H1 (cell line): ENCODE measurements around the gene SMIM8. TPM values are rescaled to one million over a fixed set of nuclear protein-coding genes. Genes with fewer than 3 reads are reported as not detected.

Experiments used
- CTCF ChIA-PET: fragments of 300-600 bp; sonication (Branson Sonifier 250); formaldehyde crosslinking; loops from one replicate; lab custom pipeline; 2021; ENCODE audit not compliant: partially characterized antibody; lab: Charles Lee
- POLR2A ChIA-PET: fragments of 300-600 bp; sonication (Branson Sonifier 250); formaldehyde crosslinking; loops from one replicate; lab custom pipeline; 2021; ENCODE audit warnings: inconsistent platforms; ENCODE audit not compliant: partially characterized antibody; lab: Charles Lee
- DNase-seq, 2 experiments: peaks; one replicate each; pipeline versions ENCODE4 v3.0.0 to v3.0.0-alpha.2; 2010 to 2022; ENCODE audit warnings: low spot score in 2 of 2, low read depth in 1 of 2, mixed read lengths in 1 of 2
- FAIRE-seq: peaks from 2 replicates; lab custom pipeline; 2011; peaks lifted over from hg19 to GRCh38; lab: Jason Lieb, UNC
- H2AFZ ChIP-seq: 2 replicates; pipeline ENCODE4 v1.8.1; 2012; ENCODE audit warnings: low read length, inconsistent platforms
- H2AK5ac ChIP-seq: 2 replicates; pipeline ENCODE4 v1.6.1; 2013; ENCODE audit warnings: low read depth, low read length
- H2BK120ac ChIP-seq: replicated peaks from 2 replicates; pipeline ENCODE3; 2013; ENCODE audit warnings: low read depth, low read length, inconsistent platforms
- H2BK12ac ChIP-seq: 2 replicates; pipeline ENCODE4 v1.6.1; 2013; ENCODE audit warnings: low read depth, low read length
- H2BK15ac ChIP-seq: 2 replicates; pipeline ENCODE4 v1.6.1; 2013; ENCODE audit warnings: low read length
- H2BK20ac ChIP-seq: 2 replicates; pipeline ENCODE4 v1.6.1; 2013; ENCODE audit warnings: low read length
- H2BK5ac ChIP-seq: 2 replicates; pipeline ENCODE4 v1.6.1; 2013; ENCODE audit warnings: low read depth, low read length
- H3K14ac ChIP-seq: 2 replicates; pipeline ENCODE4 v1.6.1; 2013; ENCODE audit warnings: inconsistent platforms; ENCODE audit not compliant: insufficient read length
- H3K18ac ChIP-seq: 2 replicates; pipeline ENCODE4 v1.6.1; 2013; ENCODE audit warnings: low read length; ENCODE audit errors: extremely low read depth
- H3K23ac ChIP-seq: 2 replicates; pipeline ENCODE4 v1.6.1; 2013; ENCODE audit warnings: inconsistent platforms; ENCODE audit not compliant: insufficient read length
- H3K23me2 ChIP-seq: 2 replicates; pipeline ENCODE4 v1.6.1; 2013; ENCODE audit warnings: low read depth, low read length
- H3K27ac ChIP-seq: 2 replicates; pipeline ENCODE4 v1.6.1; 2011; ENCODE audit warnings: low read depth, low read length, inconsistent platforms
- H3K27me3 ChIP-seq, 4 experiments: replicated peaks in 1 of 4; 1 replicate in 1 of 4; 2 replicates in 3 of 4; pipeline versions ENCODE4 v1.6.1 to v1.8.1; 2011 to 2013; ENCODE audit warnings: low read length in 3 of 4, mild to moderate bottlenecking in 3 of 4, inconsistent platforms in 2 of 4, mixed read lengths in 2 of 4, moderate library complexity in 1 of 4; ENCODE audit not compliant: control insufficient read depth in 3 of 4, insufficient read depth in 3 of 4; ENCODE audit errors: extremely low read depth in 1 of 4
- H3K36me3 ChIP-seq, 4 experiments: 2 replicates each; pipeline versions ENCODE4 v1.6.1 to v1.8.1; 2011 to 2013; ENCODE audit warnings: mild to moderate bottlenecking in 4 of 4, low read length in 3 of 4, moderate library complexity in 2 of 4, control low read depth in 1 of 4, inconsistent platforms in 1 of 4; ENCODE audit not compliant: insufficient read depth in 4 of 4, control insufficient read depth in 2 of 4
- H3K4ac ChIP-seq: replicated peaks from 2 replicates; pipeline ENCODE3; 2013; ENCODE audit warnings: low read length, low read depth, mixed read lengths, inconsistent platforms; ENCODE audit not compliant: insufficient read length
- H3K4me1 ChIP-seq, 4 experiments: replicated peaks in 1 of 4; 1 replicate in 1 of 4; 2 replicates in 3 of 4; pipeline versions ENCODE4 v1.6.1 to v1.8.1; 2011 to 2013; ENCODE audit warnings: low read length in 3 of 4, inconsistent platforms in 2 of 4, mixed read lengths in 1 of 4; ENCODE audit not compliant: insufficient read depth in 4 of 4, control insufficient read depth in 3 of 4
- H3K4me2 ChIP-seq, 2 experiments: 2 replicates each; pipeline versions ENCODE4 v1.6.1 to v1.8.1; 2011 to 2013; ENCODE audit warnings: low read depth in 2 of 2, low read length in 2 of 2, control low read depth in 1 of 2, inconsistent platforms in 1 of 2, mild to moderate bottlenecking in 1 of 2; ENCODE audit not compliant: insufficient read depth in 1 of 2
- H3K4me3 ChIP-seq, 4 experiments: fragments of 200-600, 300-600 bp in 1 of 4; sonication (generic), shearing (Covaris generic), sonication (Bioruptor Twin) in 1 of 4; 2 replicates each; pipeline versions ENCODE4 v1.5.1 to v1.8.1; 2011 to 2016; ENCODE audit warnings: low read length in 4 of 4, low read depth in 3 of 4, control low read depth in 2 of 4, inconsistent platforms in 2 of 4, mild to moderate bottlenecking in 2 of 4, mixed read lengths in 1 of 4, moderate library complexity in 1 of 4; ENCODE audit not compliant: insufficient read depth in 2 of 4; ENCODE audit errors: extremely low read depth in 1 of 4
- H3K56ac ChIP-seq: replicated peaks from 2 replicates; pipeline ENCODE3; 2013; ENCODE audit warnings: low read depth, mild to moderate bottlenecking, mixed read lengths, low read length, inconsistent platforms; ENCODE audit not compliant: insufficient read length
- H3K79me1 ChIP-seq: 2 replicates; pipeline ENCODE4 v1.6.1; 2013; ENCODE audit warnings: low read depth, low read length, control low read depth
- H3K79me2 ChIP-seq, 2 experiments: 2 replicates each; pipeline versions ENCODE4 v1.6.1 to v1.8.1; 2012 to 2013; ENCODE audit warnings: low read length in 2 of 2, mild to moderate bottlenecking in 2 of 2, inconsistent platforms in 1 of 2; ENCODE audit not compliant: insufficient read depth in 2 of 2, control insufficient read depth in 1 of 2
- H3K9ac ChIP-seq, 4 experiments: replicated peaks in 1 of 4; 1 replicate in 1 of 4; 2 replicates in 3 of 4; pipeline versions ENCODE4 v1.6.1 to v1.8.1; 2011 to 2013; ENCODE audit warnings: low read depth in 3 of 4, low read length in 3 of 4, control low read depth in 2 of 4, mild to moderate bottlenecking in 2 of 4, moderate library complexity in 2 of 4, inconsistent platforms in 1 of 4; ENCODE audit errors: extremely low read depth in 1 of 4
- H3K9me3 ChIP-seq, 2 experiments: 2 replicates each; pipeline versions ENCODE4 v1.6.1 to v1.8.1; 2012 to 2013; ENCODE audit warnings: mild to moderate bottlenecking in 2 of 2, moderate library complexity in 2 of 2, control low read depth in 1 of 2, inconsistent platforms in 1 of 2, low read depth in 1 of 2, low read length in 1 of 2, mixed read lengths in 1 of 2; ENCODE audit not compliant: insufficient read depth in 2 of 2
- H4K20me1 ChIP-seq, 2 experiments: replicated peaks in 1 of 2; 2 replicates each; pipeline versions ENCODE3 to v1.8.1; 2011 to 2013; ENCODE audit warnings: inconsistent platforms in 2 of 2, low read length in 2 of 2, mild to moderate bottlenecking in 1 of 2; ENCODE audit not compliant: insufficient read depth in 2 of 2, control insufficient read depth in 1 of 2
- H4K5ac ChIP-seq: 2 replicates; pipeline ENCODE4 v1.6.1; 2013; ENCODE audit warnings: low read length, low read depth, mixed read lengths, inconsistent platforms; ENCODE audit not compliant: insufficient read length
- H4K8ac ChIP-seq: 2 replicates; pipeline ENCODE4 v1.8.0; 2013; ENCODE audit warnings: mild to moderate bottlenecking, moderate library complexity, low read length, inconsistent platforms; ENCODE audit not compliant: insufficient read depth; ENCODE audit errors: extremely low read depth
- H4K91ac ChIP-seq: replicated peaks from 2 replicates; pipeline ENCODE3; 2013; ENCODE audit warnings: low read length, mixed read lengths, inconsistent platforms; ENCODE audit not compliant: insufficient read length
- BACH1 ChIP-seq: IDR thresholded peaks from 2 replicates; pipeline ENCODE4 v1.6.1; 2012; ENCODE audit warnings: low read length, improper control_type of control experiment
- CREB1 ChIP-seq: IDR thresholded peaks from 2 replicates; pipeline ENCODE4 v1.6.1; 2012; ENCODE audit warnings: inconsistent platforms
- HDAC2 ChIP-seq, 2 experiments: fragments of 300-600 bp in 1 of 2; sonication (generic) in 1 of 2; IDR thresholded peaks; 2 replicates each; pipeline ENCODE4 v1.6.1; 2011 to 2012; ENCODE audit warnings: low read depth in 2 of 2, low read length in 2 of 2, mild to moderate bottlenecking in 2 of 2, moderate library complexity in 2 of 2, borderline replicate concordance in 1 of 2, inconsistent platforms in 1 of 2
- JUND ChIP-seq: IDR thresholded peaks from 2 replicates; pipeline ENCODE4 v1.6.1; 2011; ENCODE audit warnings: mild to moderate bottlenecking, improper control_type of control experiment, low read length
- KDM5A ChIP-seq: fragments of 200-600 bp; IDR thresholded peaks from 2 replicates; pipeline ENCODE4 v1.7.1; 2012; ENCODE audit warnings: mild to moderate bottlenecking, low read length, inconsistent platforms, mixed read lengths
- RBBP5 ChIP-seq: IDR thresholded peaks from 2 replicates; pipeline ENCODE4 v1.7.1; 2012; ENCODE audit warnings: low read depth, mild to moderate bottlenecking, inconsistent platforms, low read length, moderate library complexity, borderline replicate concordance
- RFX5 ChIP-seq: IDR thresholded peaks from 2 replicates; pipeline ENCODE4 v1.6.1; 2011; ENCODE audit warnings: low read depth, low read length, improper control_type of control experiment, borderline replicate concordance
- SRF ChIP-seq: IDR thresholded peaks from 2 replicates; pipeline ENCODE4 v1.6.1; 2011; ENCODE audit warnings: mild to moderate bottlenecking, low read depth, low read length, moderate library complexity
- TCF12 ChIP-seq: IDR thresholded peaks from 2 replicates; pipeline ENCODE4 v1.6.1; 2011; ENCODE audit warnings: low read depth, mild to moderate bottlenecking, low read length
- WGBS, 2 experiments: shearing (Covaris generic) in 1 of 2; methylation state at CpG; one replicate each; pipeline versions ENCODE4 v1.1.6 to v1.1.7; 2013 to 2015; ENCODE audit warnings: low lambda C conversion rate in 2 of 2, mixed read lengths in 2 of 2, inconsistent platforms in 1 of 2, low coverage in 1 of 2, missing lambda C conversion rate in 1 of 2; ENCODE audit not compliant: insufficient replicate concordance in 2 of 2, insufficient coverage in 1 of 2, insufficient read length in 1 of 2; ENCODE audit errors: extremely low coverage in 1 of 2, missing lambda C conversion rate in 1 of 2; 5-methylcytosine and 5-hydroxymethylcytosine counted together
- polyA plus RNA-seq, 7 experiments: library from polyadenylated mRNA; depleted of rRNA in 3 of 7; stranded (reverse) in 5 of 7; unstranded in 2 of 7; fragments of >200 nt in 5 of 7; fragments of 200-250 nt in 2 of 7; gene quantifications; 1 replicate in 5 of 7; 2 replicates in 1 of 7; 4 replicates in 1 of 7; pipeline versions ENCODE4 v1.2.1 to v1.2.3, GENCODE V29; 2011 to 2013; ENCODE audit warnings: missing spikeins in 2 of 7, mixed read lengths in 2 of 7
- total RNA-seq: library from RNA; stranded (reverse); fragmentation: NEBNext Ultra II Directional; extraction: Animal tissue kit (Norgen Biotek cat#: 25700); gene quantifications from 2 replicates; pipeline ENCODE4 v1.2.1, GENCODE V29; 2021

The SMIM8 gene
- total and polyA plus RNA-seq, 2 of the 8 experiments (the other 6 are each of a cell fraction or from before 2014, with no cell fraction given): 3.0 to 10.7 TPM

DNA sequence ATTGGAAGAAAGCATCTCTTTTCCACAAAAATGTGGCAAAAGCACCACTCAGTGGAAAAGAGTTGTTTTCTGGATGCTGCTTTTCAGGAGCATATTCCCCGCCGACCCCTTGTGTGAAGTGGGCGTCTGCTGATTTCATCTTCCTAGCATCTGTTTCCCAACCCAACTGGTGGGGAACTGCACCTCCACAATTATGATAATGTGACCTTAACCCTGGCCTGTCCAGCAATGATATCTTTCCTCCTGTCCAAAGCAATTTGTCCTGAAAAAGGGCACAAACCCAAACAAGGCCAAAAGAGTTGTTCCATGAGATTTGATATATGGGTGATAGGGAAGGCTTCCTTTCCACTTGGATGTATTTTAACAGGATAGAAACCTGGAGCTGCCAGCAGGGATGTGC is 7.3 kb upstream of the SMIM8 start:
- CTCF ChIA-PET: no interaction called here
- FAIRE-seq: no peak
- 95% methylated on average over 3 of the region's 3 CpGs; no CpG with 5 or more reads in 1 of the 2 experiments for WGBS, 2 experiments

More for the DNA sequence above, 7.3 kb upstream of the SMIM8 start:
- Histone ChIP-seq H3K23ac (no peak overlapping the region), H4K20me1 (no peaks in the 10 kb centered on the region), H3K56ac (no peak overlapping the region), H3K79me1 (no peaks in the 10 kb centered on the region), H3K18ac (no peak overlapping the region), H3K9me3 (no peaks in the 10 kb centered on the region), H4K8ac (no peak overlapping the region), H3K4me1 (no peaks in the 10 kb centered on the region)
- no peak for TF ChIP-seq RFX5
- TF ChIP-seq CREB1: no peak
- TF ChIP-seq SRF: no peak
- TF ChIP-seq TCF12: no peak
- no peak for TF ChIP-seq RBBP5
- TF ChIP-seq JUND: no peak
- no peak for TF ChIP-seq KDM5A
- TF ChIP-seq HDAC2 (IDR thresholded peaks at IDR 0.05; ENCODE audit: borderline replicate concordance in 1 of 2, low read depth in 2 of 2, low read length in 2 of 2): no peak
- TF ChIP-seq BACH1: no peak
- TF ChIP-seq, all 59 proteins: peak for 0
- Histone ChIP-seq H2BK15ac (no peak overlapping the region), H3K36me3 (no peaks in the 10 kb centered on the region), H3K79me2 (no peaks in the 10 kb centered on the region), H3K4ac (no peak overlapping the region), H2BK12ac (no peak overlapping the region), H3K27me3 (no peaks in the 10 kb centered on the region), H2BK5ac (no peak overlapping the region), H4K5ac (no peak overlapping the region), H3K14ac (no peak overlapping the region), H3K4me2 (no peak overlapping the region), H3K23me2 (no peaks in the 10 kb centered on the region), H2BK120ac (no peak overlapping the region), H3K27ac (no peak overlapping the region), H4K91ac (no peak overlapping the region), H2AFZ (no peak overlapping the region), H3K4me3 (no peak overlapping the region), H2BK20ac (no peak overlapping the region), H2AK5ac (no peak overlapping the region), H3K9ac (no peak overlapping the region)
- POLR2A ChIA-PET: no interaction called here
- no peak for DNase-seq
